ENCODE measurements around the gene UGT1A6.

The UGT1A6 gene

GRCh38 chr2:233772153-233772552 is 79.5 kb downstream of the UGT1A6 start:
- DNase-seq = no peak

DNA sequence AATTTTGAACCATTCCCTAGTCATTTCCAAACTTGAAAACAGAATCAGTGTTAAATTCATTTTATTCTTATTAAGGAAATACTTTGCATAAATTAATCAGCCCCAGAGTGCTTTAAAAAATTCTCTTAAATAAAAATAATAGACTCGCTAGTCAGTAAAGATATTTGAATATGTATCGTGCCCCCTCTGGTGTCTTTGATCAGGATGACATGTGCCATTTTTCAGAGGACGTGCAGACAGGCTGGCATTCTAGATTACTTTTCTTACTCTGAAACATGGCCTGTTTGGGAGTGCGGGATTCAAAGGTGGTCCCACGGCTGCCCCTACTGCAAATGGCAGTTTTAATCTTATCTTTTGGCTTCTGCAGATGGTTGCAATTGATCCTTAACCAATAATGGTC is 79.9 kb downstream of the UGT1A6 start:
- DNase-seq = no peak

- DNase-seq = no peak
These were observed 81.2 kb downstream of the UGT1A6 start for GRCh38 chr2:233773854-233774253.

DNA sequence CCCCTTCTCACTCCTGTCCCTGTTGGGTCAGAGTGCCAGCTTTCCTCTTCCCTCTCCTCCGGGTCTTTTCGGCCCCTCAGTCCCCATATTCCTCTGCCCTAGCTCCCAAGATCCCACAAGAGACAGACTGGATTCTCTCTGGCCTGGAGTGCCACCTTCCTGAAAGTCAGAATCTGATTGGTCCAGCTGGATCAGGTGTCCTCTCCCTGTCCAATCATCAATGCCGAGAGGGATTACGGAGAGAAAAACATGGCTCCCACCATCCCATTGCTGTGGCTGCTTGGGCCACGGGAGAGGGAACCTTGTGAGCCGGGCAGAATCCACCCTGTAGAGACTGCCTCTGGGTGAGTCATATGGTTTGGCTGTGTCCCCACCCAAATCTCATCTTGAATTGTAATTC is 82.7 kb downstream of the UGT1A6 start:
- no peak for DNase-seq

- no peak for DNase-seq
These were observed 85.3 kb downstream of the UGT1A6 start, which contains the start of gene MROH2A for GRCh38 chr2:233778030-233778429. Gene MROH2A (plus strand): TSS chr2:233778330. CDS start chr2:233779359, 1,029 bp downstream.

- no peak for DNase-seq
These were observed 87.0 kb downstream of the UGT1A6 start for GRCh38 chr2:233779722-233780121.

DNA sequence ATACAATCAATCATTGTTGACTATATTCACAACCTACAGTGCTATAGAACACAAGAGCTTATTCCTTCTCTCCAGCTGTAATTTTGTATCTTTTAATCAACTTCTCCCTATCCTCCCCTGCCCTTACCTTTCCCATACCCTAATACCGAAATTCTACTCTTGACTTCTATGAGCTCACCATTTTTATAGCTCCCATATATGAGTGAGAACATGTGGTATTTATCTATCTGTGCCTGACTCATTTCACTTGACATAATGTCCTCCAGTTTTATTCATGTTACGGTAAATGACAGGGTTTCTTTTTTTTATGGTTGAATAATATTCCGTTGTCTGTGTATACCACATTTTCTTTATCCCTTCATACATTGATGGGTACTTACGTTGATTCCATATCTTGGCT is 88.1 kb downstream of the UGT1A6 start:
- DNase-seq = no peak

DNA sequence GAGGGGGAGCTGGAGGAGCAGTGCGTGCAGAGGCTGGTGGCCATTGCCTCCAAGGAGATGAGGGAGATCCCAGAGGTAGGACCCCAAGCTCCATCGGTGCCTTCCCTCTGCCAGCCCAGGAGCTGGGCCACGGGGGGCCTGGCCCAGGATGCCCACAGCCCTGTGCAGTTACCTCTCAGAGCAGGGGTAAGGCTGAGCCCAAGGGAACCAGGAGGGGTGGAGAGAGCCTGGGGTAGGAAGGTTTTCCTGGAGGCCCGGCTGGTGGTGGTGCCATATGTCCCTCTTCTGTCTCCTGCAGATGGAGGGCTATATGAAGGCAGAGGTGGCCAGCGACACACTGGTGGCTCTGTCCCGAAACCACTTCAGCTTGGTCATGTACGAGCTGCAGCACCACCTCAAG is 96.9 kb downstream of the UGT1A6 start:
- no peak for DNase-seq

GRCh38 chr2:233791151-233791882 is 98.6 kb downstream of the UGT1A6 start:
- no peak for DNase-seq

- DNase-seq = no peak
These were observed 99.2 kb downstream of the UGT1A6 start for GRCh38 chr2:233791883-233792329.

DNA sequence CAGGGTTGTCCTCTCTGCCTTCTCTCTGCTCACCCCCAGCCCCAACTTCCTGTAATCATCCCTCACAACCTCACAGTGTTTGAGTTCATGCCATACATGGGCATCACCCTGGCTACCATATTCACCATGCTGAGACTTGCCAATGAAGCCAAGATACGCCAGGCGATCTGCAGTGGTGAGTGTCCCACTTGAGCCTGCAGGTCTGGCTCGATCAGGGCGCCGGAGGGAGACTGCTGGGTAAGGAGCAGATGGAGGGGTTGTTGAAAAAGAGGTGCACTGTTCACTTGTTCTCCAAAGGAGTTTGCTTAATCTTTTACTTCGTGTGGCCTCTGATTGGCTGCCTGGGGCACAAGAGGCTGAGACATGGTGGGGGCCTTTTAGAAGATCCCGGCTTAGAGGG is 100.0 kb downstream of the UGT1A6 start:
- DNase-seq = no peak

DNA sequence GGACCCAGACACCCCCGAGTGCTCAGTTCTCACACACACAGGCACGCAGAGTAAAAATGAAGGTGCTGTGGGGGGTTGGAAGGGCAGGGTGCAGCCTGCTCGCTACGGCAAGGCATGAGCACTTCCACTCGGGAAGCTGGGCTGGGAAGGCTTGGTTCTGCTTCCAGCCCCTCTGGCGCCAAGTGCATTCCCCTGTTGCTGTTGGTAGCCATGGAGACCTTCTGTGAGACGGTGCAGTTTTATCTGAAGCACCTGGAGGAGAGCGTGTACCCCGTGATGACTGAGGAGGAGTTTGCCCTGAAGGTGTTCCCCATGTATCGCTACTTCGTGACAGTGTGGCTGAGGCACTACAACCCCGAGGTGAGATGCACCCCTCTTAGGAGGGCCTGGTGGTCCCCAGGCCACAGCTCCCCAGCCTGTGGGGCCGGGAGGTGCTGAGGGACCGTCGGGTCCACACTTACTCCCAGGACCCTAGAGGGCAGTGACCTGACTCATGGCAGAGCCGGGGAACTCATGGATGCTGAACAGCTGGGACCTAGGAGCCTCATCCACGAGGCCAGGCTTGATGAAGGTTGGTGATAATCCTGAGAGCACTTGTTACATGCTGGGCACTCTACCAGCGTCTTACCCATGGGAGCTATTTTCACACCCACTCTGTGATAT is 100.9 kb downstream of the UGT1A6 start:
- DNase-seq = no peak

GRCh38 chr2:233794128-233794658 is 101.5 kb downstream of the UGT1A6 start:
- no peak for DNase-seq

- DNase-seq = no peak
These were observed 103.1 kb downstream of the UGT1A6 start for GRCh38 chr2:233795735-233796171.

GRCh38 chr2:233796254-233796653 is 103.6 kb downstream of the UGT1A6 start:
- DNase-seq = no peak

DNA sequence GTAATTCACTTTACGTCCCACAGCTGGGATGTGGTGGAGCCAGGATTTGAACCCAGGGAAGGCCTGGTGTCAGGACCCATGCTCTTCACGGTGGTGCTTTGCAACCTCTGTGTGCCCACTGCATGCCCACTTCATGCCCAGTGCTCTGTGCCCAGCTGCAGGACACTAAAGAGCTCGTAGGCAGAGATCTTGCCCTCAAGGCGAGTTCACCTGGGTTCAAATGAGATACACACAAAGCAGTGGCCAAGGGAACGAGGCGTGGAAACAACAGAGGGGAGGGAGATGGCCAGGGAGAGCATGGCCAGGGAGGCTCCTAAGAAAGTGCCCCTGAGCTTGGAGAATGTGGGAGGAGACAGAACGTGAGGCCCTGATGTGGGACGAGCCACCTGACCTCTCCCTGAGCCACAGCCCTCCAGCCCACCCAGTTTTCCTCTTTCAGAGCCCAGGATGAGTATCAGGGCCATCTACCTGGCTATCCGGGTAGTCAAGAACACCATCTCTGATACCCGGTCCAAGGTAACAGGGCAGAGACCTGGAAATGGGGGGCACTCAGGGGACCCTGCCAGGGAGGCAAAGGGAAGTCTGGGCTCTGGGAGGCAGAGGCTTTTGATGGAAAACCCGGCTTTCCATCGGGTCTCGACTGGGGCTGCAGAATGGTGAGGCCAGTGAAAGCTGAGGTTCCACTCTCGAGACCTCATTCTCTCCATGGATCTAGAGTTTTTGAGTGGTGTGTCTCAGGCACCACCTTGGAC is 105.8 kb downstream of the UGT1A6 start:
- no peak for DNase-seq

DNA sequence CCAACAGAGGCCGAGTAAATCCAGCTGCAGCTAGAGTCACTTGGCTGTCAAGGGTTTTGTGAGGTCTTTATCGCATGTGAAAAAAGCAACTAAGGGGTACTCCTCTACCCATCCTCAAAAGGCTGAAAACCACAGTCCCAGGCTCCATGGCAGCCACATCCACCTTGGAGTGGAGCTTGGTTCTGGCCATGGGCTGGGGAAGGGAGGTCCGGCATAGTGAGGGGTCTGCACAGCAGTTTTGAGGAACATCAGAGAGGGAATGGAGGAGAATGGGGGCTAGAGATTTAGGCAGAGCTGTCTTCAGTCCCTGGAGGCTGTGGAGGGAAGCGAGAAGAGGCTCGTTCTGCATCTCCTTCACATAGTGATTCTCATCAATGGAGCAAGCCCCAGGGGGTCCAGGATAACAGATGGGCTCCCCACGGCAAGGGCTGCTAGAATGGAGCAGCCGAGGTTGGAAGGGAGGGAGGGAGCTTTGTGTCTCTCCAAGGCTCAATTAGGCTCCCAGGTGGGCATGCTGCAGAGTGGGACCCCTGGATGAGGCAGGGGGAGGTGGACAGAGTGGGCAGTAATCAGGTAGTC is 106.5 kb downstream of the UGT1A6 start:
- DNase-seq = no peak

DNA sequence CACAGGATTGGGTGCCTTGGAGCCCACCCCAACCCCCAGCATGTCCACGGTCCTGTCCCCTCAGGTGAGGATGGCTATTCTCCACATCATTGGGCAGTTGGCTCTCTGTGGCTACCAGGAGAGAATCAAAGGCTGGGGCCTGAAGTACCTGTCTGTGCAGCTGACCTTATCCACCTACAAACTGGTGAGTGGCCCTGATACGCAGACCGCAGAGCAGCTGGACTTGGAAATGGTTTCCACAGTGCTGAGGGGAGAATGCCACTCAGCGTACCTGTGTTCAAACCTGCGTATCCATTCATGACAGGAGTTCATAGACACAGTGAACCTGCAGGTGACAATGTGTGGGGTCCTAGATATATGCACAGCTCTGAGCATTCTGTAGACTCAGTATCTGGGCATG is 107.0 kb downstream of the UGT1A6 start:
- no peak for DNase-seq

DNA sequence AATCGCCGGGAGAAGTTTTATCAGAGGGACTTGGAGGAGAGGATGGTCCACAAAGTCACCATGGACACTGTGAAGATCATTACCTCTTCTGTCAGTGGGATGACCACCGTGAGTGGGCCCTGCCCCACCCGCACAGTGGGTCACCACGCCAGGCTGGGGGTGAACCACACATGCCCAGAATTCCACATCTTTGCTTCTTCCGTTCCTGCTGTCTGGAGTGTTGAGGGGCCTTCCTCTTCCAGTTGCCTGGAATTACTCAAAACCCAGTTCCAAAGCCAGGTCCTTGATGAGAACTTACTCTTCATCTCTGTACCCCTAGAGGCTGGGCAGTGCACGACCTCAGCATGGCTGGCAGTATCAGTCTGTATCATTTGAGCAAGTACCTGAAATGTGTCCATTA is 107.5 kb downstream of the UGT1A6 start:
- no peak for DNase-seq

DNA sequence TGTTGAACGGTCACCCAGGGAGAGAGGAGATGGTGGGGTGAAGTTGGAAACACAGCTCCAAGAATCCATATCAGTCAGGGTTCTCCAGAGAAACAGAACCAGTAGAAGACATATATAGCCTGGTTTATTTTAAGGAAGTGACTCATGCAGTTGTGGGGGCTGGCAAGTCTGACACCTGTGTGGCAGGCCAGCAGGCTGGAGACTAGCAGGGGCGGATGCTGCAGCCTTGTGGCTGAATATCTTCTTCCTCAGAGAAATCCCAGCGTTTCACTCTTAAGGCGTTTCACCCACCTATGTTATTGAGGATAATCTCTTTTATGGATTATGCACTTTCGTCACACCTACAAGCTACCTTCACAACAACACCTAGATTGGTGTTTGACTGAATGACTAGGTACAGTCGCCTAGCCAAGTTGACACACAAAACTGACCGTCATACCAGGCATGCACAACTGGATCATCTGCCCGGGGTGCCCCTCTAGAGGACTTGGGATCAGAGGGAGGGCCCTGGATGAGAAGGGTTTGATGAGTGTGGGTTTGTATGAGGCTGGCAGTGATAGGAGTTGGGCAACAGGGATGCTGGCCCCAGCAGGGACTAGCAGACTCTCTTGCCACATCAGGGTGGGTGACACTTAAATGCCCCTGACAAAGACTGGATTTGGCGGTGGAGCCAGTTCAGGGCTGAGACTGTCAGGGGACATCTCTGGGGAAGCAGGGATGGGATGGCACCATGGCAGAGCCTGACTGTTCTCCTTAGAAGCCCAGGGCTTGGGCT is 108.9 kb downstream of the UGT1A6 start:
- DNase-seq = no peak

GRCh38 chr2:233802132-233802815 is 109.6 kb downstream of the UGT1A6 start:
- DNase-seq = no peak

Data from GOT3 (cell line).